GM19438 (cell line): ENCODE results near the gene UBAP2L.
"Not testable (repeated sequence)": the region's sequence is repeated elsewhere in the genome, so short reads cannot be mapped to it uniquely, and the experiment has no call there.

ENCODE experiments used
- ATAC-seq: cut with Tn5 transposase; IDR thresholded peaks from one replicate; pipeline ENCODE4 v1.9.1; 2021; ENCODE audit warnings: low read depth; ENCODE audit not compliant: unreplicated experiment

Gene UBAP2L

GRCh38 chr1:154239491-154239890 is 18.7 kb downstream of the UBAP2L start:
- ATAC-seq: no peak

- no peak for ATAC-seq
Observed at GRCh38 chr1:154240294-154240833, 19.6 kb downstream of the UBAP2L start.

GRCh38 chr1:154241703-154242351 is 21.1 kb downstream of the UBAP2L start:
- no peak for ATAC-seq

GRCh38 chr1:154253671-154254070 is 32.9 kb downstream of the UBAP2L start:
- ATAC-seq: no peak

GRCh38 chr1:154256686-154257085 is 35.9 kb downstream of the UBAP2L start:
- no peak for ATAC-seq

- no peak for ATAC-seq
Observed at GRCh38 chr1:154258784-154259183, 38.0 kb downstream of the UBAP2L start.

GRCh38 chr1:154260127-154260526 is 39.4 kb downstream of the UBAP2L start:
- ATAC-seq: no peak

GRCh38 chr1:154263465-154264332 is 42.9 kb downstream of the UBAP2L start:
- ATAC-seq: no peak

GRCh38 chr1:154264454-154264853 is 43.7 kb downstream of the UBAP2L start:
- ATAC-seq: no peak

GRCh38 chr1:154265586-154265985 is 44.8 kb downstream of the UBAP2L start:
- no peak for ATAC-seq

GRCh38 chr1:154270833-154271232 is 50.1 kb downstream of the UBAP2L start:
- no peak for ATAC-seq

GRCh38 chr1:154272217-154272998 is 51.7 kb downstream of the UBAP2L start, which contains the start of gene HAX1:
Gene HAX1, plus strand, starts transcription at chr1:154272629. Its CDS starts 95 bp downstream, at chr1:154272724.
- ATAC-seq: peak; percentile 88

GRCh38 chr1:154272999-154273563 is 52.3 kb downstream of the UBAP2L start:
- no peak for ATAC-seq

GRCh38 chr1:154276797-154277196 is 56.0 kb downstream of the UBAP2L start:
- no peak for ATAC-seq

- ATAC-seq: not testable (repeated sequence)
Observed at GRCh38 chr1:154287591-154287990, 66.8 kb downstream of the UBAP2L start.

- ATAC-seq: no peak
Observed at GRCh38 chr1:154288661-154289060, 67.9 kb downstream of the UBAP2L start.

- no peak for ATAC-seq
Observed at GRCh38 chr1:154290921-154291320, 70.2 kb downstream of the UBAP2L start.

- no peak for ATAC-seq
Observed at GRCh38 chr1:154295408-154296235, 74.9 kb downstream of the UBAP2L start.

GRCh38 chr1:154301582-154301981 is 80.8 kb downstream of the UBAP2L start:
- no peak for ATAC-seq
